Measurements from ENCODE around the gene C19orf73. TPM values are rescaled to one million over a fixed set of nuclear protein-coding genes. Genes with fewer than 3 reads are reported as not detected.

C19orf73 gene
- total and polyA plus RNA-seq, 9 of the 15 experiments (the other 6 are each of a cell fraction or from before 2014, with no cell fraction given), result 0.08 to 7.4 (median 1.4) TPM

- ChIA-PET POLR2A (interaction anchor here (1.3 to 2.1 kb wide), 3 partner anchors 9 to 42 kb away, joined by 3 to 9 read pairs (median 6); no protein-coding TSS in a partner anchor), CTCF (ENCODE audit: low intra/inter-chr PET ratio) (no interaction called here)
- H3K27me3 ChIP-seq (ENCODE audit: control insufficient read depth in 2 of 2, insufficient read depth in 2 of 2, low read length in 2 of 2), result no peaks in the 10 kb centered on the region
- BruUV-seq (replicated peaks), result no TSS peak
- TF ChIP-seq ZBTB1 (CRISPR knock-in tag; IDR thresholded peaks at IDR 0.05; ENCODE audit: borderline replicate concordance, low read depth), result no peak; the same call in 1 of the 2 replicates
- 0 out of 2 replicates have a peak, but pooled peaks have one; percentile 57 for TF ChIP-seq ZC3H4 (CRISPR knock-in tag; IDR thresholded peaks at IDR 0.05; ENCODE audit: borderline replicate concordance)
- no peak for TF ChIP-seq MCM5 (IDR thresholded peaks at IDR 0.05; ENCODE audit: low read depth)
- TF ChIP-seq SIN3A (IDR thresholded peaks at IDR 0.05; ENCODE audit: borderline replicate concordance in 2 of 2, control insufficient read depth in 1 of 2, low read depth in 2 of 2, low read length in 2 of 2), result 0 out of 4 replicates have a peak, but pooled peaks of 1 of the 2 experiments have one; percentile 1
- TF ChIP-seq ZBTB33 (CRISPR knock-in tag; IDR thresholded peaks at IDR 0.05), result 0 out of 2 replicates have a peak, but pooled peaks have one; percentile 13
- no peaks in the 10 kb centered on the region for H3K9me1 ChIP-seq (ENCODE audit: control insufficient read depth, insufficient read depth, low read length)
- peaks cover 10 to 34% of the 10 kb centered on the region in 2 experiments; a peak in 4 of 5 replicates for H3K4me1 ChIP-seq (replicated peaks in 1 of 2; ENCODE audit: control insufficient read depth in 2 of 2, insufficient read depth in 2 of 2, low read length in 2 of 2)
- intact Hi-C loops (cut with micrococcal nuclease) (no loop called here), in situ Hi-C loops (cut with MboI) (no loop called here)
- H2AFZ ChIP-seq (ENCODE audit: low read depth, low read length), result no peak overlapping the region
- no peak for FAIRE-seq
- 2% methylated on average over 11 of the region's 11 CpGs for WGBS (ENCODE audit: insufficient coverage, low coverage, missing lambda C conversion rate)
- peaks cover 45% of the 10 kb centered on the region for H3K36me3 ChIP-seq (ENCODE audit: control insufficient read depth, insufficient read depth, low read length)
- ATAC-seq, result no peak
- H4K20me1 ChIP-seq (replicated peaks; ENCODE audit: control insufficient read depth, insufficient read depth, low read length), result peaks cover 26% of the 10 kb centered on the region
- H3K79me2 ChIP-seq (ENCODE audit: control insufficient read depth, insufficient read depth, low read length), result peaks cover 61% of the 10 kb centered on the region
- peak overlapping the region; percentile 77 for H3K4me3 ChIP-seq
- no peaks in the 10 kb centered on the region for H3K9me3 ChIP-seq (replicated peaks; ENCODE audit: control insufficient read depth, insufficient read depth, low read depth, low read length)
- H3K4me2 ChIP-seq (ENCODE audit: insufficient read depth, low read length), result peak overlapping the region; percentile 92
- H3K9ac ChIP-seq (ENCODE audit: insufficient read depth in 1 of 2, low read depth in 2 of 2, low read length in 2 of 2), result peak overlapping the region; percentile 94 to 98
- no peak for DNase-seq (ENCODE audit: extremely low read depth in 1 of 4, low spot score in 3 of 4)
- H3K27ac ChIP-seq (ENCODE audit: extremely low read depth, low read depth, low read length), result peak overlapping the region; percentile 94
Observed at GRCh38 chr19:49086296-49086695, 32.6 kb downstream of the C19orf73 start.

Measured in K562 (cell line).